Activated naive CD8-positive, alpha-beta T cell treated with anti-CD3 and anti-CD28 coated beads for 36 hours (primary cell): ENCODE data around the gene RGS14. TPM values are rescaled to one million over a fixed set of nuclear protein-coding genes. Genes with fewer than 3 reads are reported as not detected.
"Not testable (repeated sequence)": the region's sequence is repeated elsewhere in the genome, so short reads cannot be mapped to it uniquely, and the experiment has no call there.

ENCODE experiments used
- DNase-seq: peaks from one replicate; pipeline ENCODE4 v3.0.0; 2021
- H3K27ac Mint-ChIP-seq: one replicate; pipeline ENCODE4 v1.8.0; 2022; ENCODE audit warnings: mild to moderate bottlenecking, moderate library complexity, mixed read lengths
- H3K27me3 Mint-ChIP-seq: one replicate; pipeline ENCODE4 v1.8.0; 2022; ENCODE audit warnings: mild to moderate bottlenecking, mixed read lengths
- H3K36me3 Mint-ChIP-seq: one replicate; pipeline ENCODE4 v1.8.0; 2021; ENCODE audit warnings: mild to moderate bottlenecking, mixed read lengths
- H3K4me1 Mint-ChIP-seq: one replicate; pipeline ENCODE4 v1.8.0; 2021; ENCODE audit warnings: mixed read lengths
- H3K4me3 Mint-ChIP-seq: one replicate; pipeline ENCODE4 v1.8.0; 2022; ENCODE audit warnings: mild to moderate bottlenecking, moderate library complexity, mixed read lengths
- H3K9me3 Mint-ChIP-seq: one replicate; pipeline ENCODE4 v1.8.0; 2022; ENCODE audit warnings: mixed read lengths
- total RNA-seq, 2 experiments: library from RNA; stranded (reverse); gene quantifications; one replicate each; pipeline ENCODE4 v1.2.3, GENCODE V29; 2021

RGS14 gene
- total RNA-seq, 2 experiments from 2014 or later, result 38.9 to 41.2 TPM

GRCh38 chr5:177334781-177335700, 22.7 kb upstream of the RGS14 start:
- H3K4me1 Mint-ChIP-seq, result peaks cover 2% of the 10 kb centered on the region
- no peaks in the 10 kb centered on the region for H3K27me3 Mint-ChIP-seq
- DNase-seq, result no peak
- H3K27ac Mint-ChIP-seq, result no peak overlapping the region
- H3K4me3 Mint-ChIP-seq, result no peak overlapping the region
- H3K9me3 Mint-ChIP-seq, result no peaks in the 10 kb centered on the region
- H3K36me3 Mint-ChIP-seq, result peaks cover 27% of the 10 kb centered on the region

- no peak overlapping the region for H3K4me3 Mint-ChIP-seq
- no peaks in the 10 kb centered on the region for H3K27me3 Mint-ChIP-seq
- H3K4me1 Mint-ChIP-seq, result peaks cover 2% of the 10 kb centered on the region
- H3K36me3 Mint-ChIP-seq, result peaks cover 29% of the 10 kb centered on the region
- H3K9me3 Mint-ChIP-seq, result no peaks in the 10 kb centered on the region
- DNase-seq, result no peak
- no peak overlapping the region for H3K27ac Mint-ChIP-seq
Observed at GRCh38 chr5:177335701-177336065, 22.0 kb upstream of the RGS14 start.

- Mint-ChIP-seq H3K27ac (no peak overlapping the region), H3K27me3 (no peaks in the 10 kb centered on the region), H3K4me3 (no peak overlapping the region), H3K36me3 (peaks cover 28% of the 10 kb centered on the region), H3K9me3 (no peaks in the 10 kb centered on the region), H3K4me1 (peaks cover 2% of the 10 kb centered on the region)
- peak; percentile 46 for DNase-seq
Observed at GRCh38 chr5:177336112-177336511, 21.6 kb upstream of the RGS14 start.

- Mint-ChIP-seq H3K4me1 (peaks cover 4% of the 10 kb centered on the region), H3K27ac (no peak overlapping the region), H3K27me3 (no peaks in the 10 kb centered on the region), H3K9me3 (no peaks in the 10 kb centered on the region), H3K36me3 (peaks cover 35% of the 10 kb centered on the region), H3K4me3 (no peak overlapping the region)
- no peak for DNase-seq
Observed at GRCh38 chr5:177336603-177337494, 20.9 kb upstream of the RGS14 start.

- H3K27ac Mint-ChIP-seq, result no peak overlapping the region
- no peak overlapping the region for H3K4me3 Mint-ChIP-seq
- peaks cover 6% of the 10 kb centered on the region for H3K4me1 Mint-ChIP-seq
- H3K9me3 Mint-ChIP-seq, result no peaks in the 10 kb centered on the region
- H3K36me3 Mint-ChIP-seq, result peaks cover 38% of the 10 kb centered on the region
- DNase-seq, result no peak
- H3K27me3 Mint-ChIP-seq, result no peaks in the 10 kb centered on the region
Observed at GRCh38 chr5:177338251-177339106, 19.2 kb upstream of the RGS14 start.

- DNase-seq, result no peak
- Mint-ChIP-seq H3K4me1 (peaks cover 9% of the 10 kb centered on the region), H3K27me3 (no peaks in the 10 kb centered on the region), H3K27ac (no peak overlapping the region), H3K36me3 (peaks cover 34% of the 10 kb centered on the region), H3K4me3 (no peak overlapping the region), H3K9me3 (no peaks in the 10 kb centered on the region)
Observed at GRCh38 chr5:177339107-177339638, 18.6 kb upstream of the RGS14 start.

- H3K36me3 Mint-ChIP-seq, result peaks cover 25% of the 10 kb centered on the region
Observed at GRCh38 chr5:177343000-177343399, 14.7 kb upstream of the RGS14 start.

GRCh38 chr5:177343777-177344176, 13.9 kb upstream of the RGS14 start:
- Mint-ChIP-seq H3K27me3 (no peaks in the 10 kb centered on the region), H3K4me3 (no peak overlapping the region), H3K36me3 (peaks cover 25% of the 10 kb centered on the region), H3K27ac (no peak overlapping the region), H3K4me1 (peaks cover 19% of the 10 kb centered on the region), H3K9me3 (no peaks in the 10 kb centered on the region)
- DNase-seq, result no peak

More at GRCh38 chr5:177343000-177343399, 14.7 kb upstream of the RGS14 start:
- H3K4me3 Mint-ChIP-seq, H3K27ac Mint-ChIP-seq, H3K27me3 Mint-ChIP-seq, H3K9me3 Mint-ChIP-seq, DNase-seq: not testable (repeated sequence)
- H3K4me1 Mint-ChIP-seq, result peaks cover 19% of the 10 kb centered on the region

GRCh38 chr5:177344891-177345290, 12.8 kb upstream of the RGS14 start:
- H3K4me1 Mint-ChIP-seq, result peaks cover 26% of the 10 kb centered on the region
- DNase-seq, result no peak
- no peaks in the 10 kb centered on the region for H3K27me3 Mint-ChIP-seq
- peaks cover 22% of the 10 kb centered on the region for H3K36me3 Mint-ChIP-seq
- no peak overlapping the region for H3K27ac Mint-ChIP-seq
- no peak overlapping the region for H3K4me3 Mint-ChIP-seq
- no peaks in the 10 kb centered on the region for H3K9me3 Mint-ChIP-seq

GRCh38 chr5:177346820-177347219, 10.9 kb upstream of the RGS14 start:
- Mint-ChIP-seq H3K27ac (peak overlapping the region; percentile 61), H3K4me1 (peaks cover 32% of the 10 kb centered on the region), H3K4me3 (no peak overlapping the region), H3K36me3 (peaks cover 11% of the 10 kb centered on the region), H3K9me3 (no peaks in the 10 kb centered on the region), H3K27me3 (no peaks in the 10 kb centered on the region)
- DNase-seq, result no peak

GRCh38 chr5:177347699-177348098, 10.0 kb upstream of the RGS14 start:
- Mint-ChIP-seq H3K4me1 (peaks cover 36% of the 10 kb centered on the region), H3K4me3 (no peak overlapping the region), H3K9me3 (no peaks in the 10 kb centered on the region), H3K36me3 (peaks cover 10% of the 10 kb centered on the region), H3K27ac (no peak overlapping the region), H3K27me3 (no peaks in the 10 kb centered on the region)
- DNase-seq, result no peak

GRCh38 chr5:177349362-177349647, 8.4 kb upstream of the RGS14 start:
- Mint-ChIP-seq H3K9me3 (no peaks in the 10 kb centered on the region), H3K4me3 (peak overlapping the region; percentile 97), H3K27ac (peak overlapping the region; percentile 11), H3K27me3 (no peaks in the 10 kb centered on the region), H3K36me3 (peaks cover 5% of the 10 kb centered on the region), H3K4me1 (peaks cover 31% of the 10 kb centered on the region)
- DNase-seq, result no peak

GRCh38 chr5:177349762-177350161, 8.0 kb upstream of the RGS14 start:
- DNase-seq, result no peak
- Mint-ChIP-seq H3K4me1 (peaks cover 33% of the 10 kb centered on the region), H3K27me3 (no peaks in the 10 kb centered on the region), H3K36me3 (peaks cover 5% of the 10 kb centered on the region), H3K27ac (peak overlapping the region; percentile 73), H3K4me3 (peak overlapping the region; percentile 97), H3K9me3 (peaks cover 3% of the 10 kb centered on the region)

GRCh38 chr5:177350776-177351391, 6.8 kb upstream of the RGS14 start:
- no peak for DNase-seq
- peaks cover 10% of the 10 kb centered on the region for H3K9me3 Mint-ChIP-seq
- H3K27me3 Mint-ChIP-seq, result no peaks in the 10 kb centered on the region
- peaks cover 41% of the 10 kb centered on the region for H3K4me1 Mint-ChIP-seq
- peak overlapping the region; percentile 100 for H3K27ac Mint-ChIP-seq
- peaks cover 13% of the 10 kb centered on the region for H3K36me3 Mint-ChIP-seq
- H3K4me3 Mint-ChIP-seq, result peak overlapping the region; percentile 97
